Lung microvascular endothelial cell (primary cell): ENCODE results near the gene GIGYF2. TPM values are rescaled to one million over a fixed set of nuclear protein-coding genes. Genes with fewer than 3 reads are reported as not detected.
"Not testable (repeated sequence)": the region's sequence is repeated elsewhere in the genome, so short reads cannot be mapped to it uniquely, and the experiment has no call there.

Experiments used
- DNase-seq, 2 donors: peaks; one replicate each; pipeline versions ENCODE4 v3.0.0 to v3.0.0-alpha.2; 2010; ENCODE audit warnings: low read depth in 2 of 2
- total RNA-seq: library from RNA; depleted of rRNA; stranded (reverse); fragments of >200 nt; gene quantifications from 2 replicates; pipeline ENCODE4 v1.2.1, GENCODE V29; 2014

Gene GIGYF2
- total RNA-seq: 29.9 and 48.0 TPM in 2 replicates

DNA sequence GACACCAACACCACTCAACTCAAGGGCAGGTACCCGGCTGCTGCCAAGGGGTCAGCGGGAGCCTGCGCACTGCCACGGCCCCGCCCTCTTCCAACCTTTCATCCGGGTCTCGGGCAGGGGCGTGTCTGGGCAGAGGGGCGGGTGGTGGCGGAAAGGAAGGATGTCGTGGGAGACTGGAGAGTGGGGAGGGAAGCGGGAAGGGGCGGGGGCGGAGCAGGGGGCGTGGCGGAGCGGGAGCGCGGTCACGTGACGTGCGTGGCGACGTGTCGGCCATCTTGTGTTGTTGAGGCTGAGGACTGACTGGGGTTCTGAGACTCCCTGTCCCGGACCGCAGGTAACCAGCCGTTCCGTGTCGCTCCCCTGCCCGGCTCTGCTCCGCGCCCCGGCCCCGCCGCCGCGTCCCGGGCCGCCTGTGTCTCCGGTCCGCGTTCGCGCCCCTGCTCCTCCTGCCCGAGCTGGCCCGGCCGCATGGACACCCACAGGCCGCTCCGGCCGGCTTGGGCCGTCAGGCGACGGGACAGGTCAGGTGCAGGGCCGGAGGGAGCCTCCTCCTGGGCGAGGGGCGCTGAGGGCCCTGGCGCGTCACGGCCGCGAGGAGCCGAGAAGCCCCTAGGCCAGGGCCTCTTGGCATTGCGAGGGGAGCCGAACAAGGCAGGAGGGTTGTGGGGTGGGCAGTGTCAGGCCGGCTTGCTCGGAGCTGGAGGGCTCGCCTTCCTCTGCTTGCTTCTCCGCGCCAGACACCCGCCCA is at the start of gene GIGYF2:
Gene GIGYF2, plus strand, starts transcription at position 273 of the 748 bp plus-strand sequence. CDS start 37,867 bp downstream, outside the sequence.
- DNase-seq: peak; percentile 95 to 97

DNA sequence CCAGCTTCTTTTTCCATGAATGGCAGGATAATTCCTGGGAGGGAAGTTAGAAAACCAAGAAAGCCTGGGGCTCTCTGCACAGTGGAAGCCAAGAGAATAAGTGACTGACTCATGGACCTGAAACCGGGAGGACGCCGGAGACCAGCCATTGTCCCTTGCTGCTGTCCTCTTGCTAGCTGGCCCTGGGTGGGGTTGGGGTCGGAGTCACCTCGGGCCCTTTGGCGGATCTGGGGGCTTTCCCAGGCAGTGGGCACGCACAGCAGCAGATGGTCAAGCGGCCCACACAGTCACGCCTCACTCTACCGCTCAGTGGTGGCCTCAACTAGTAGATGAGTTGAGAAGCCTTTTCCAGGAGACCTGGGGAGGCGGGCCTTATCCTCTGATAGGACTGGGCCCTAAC is 48.1 kb upstream of the GIGYF2 start:
- DNase-seq: no peak

DNA sequence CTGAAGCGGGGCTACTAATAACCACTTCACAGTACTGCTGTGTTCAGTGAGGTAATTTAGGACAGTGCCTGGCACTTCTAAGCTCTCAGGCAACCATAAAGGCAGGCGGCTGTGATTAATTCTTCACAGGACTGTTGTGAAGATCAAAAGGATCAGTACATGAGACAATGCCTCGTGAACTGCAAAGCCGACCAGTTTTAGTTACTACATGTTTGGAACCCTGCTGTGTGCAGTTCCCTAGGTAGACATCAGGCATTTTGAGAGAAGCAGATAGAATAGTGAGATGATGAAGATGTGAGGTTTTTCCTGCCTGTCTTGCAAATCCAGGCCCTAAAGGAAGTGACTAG is 44.7 kb upstream of the GIGYF2 start:
- DNase-seq: no peak

DNA sequence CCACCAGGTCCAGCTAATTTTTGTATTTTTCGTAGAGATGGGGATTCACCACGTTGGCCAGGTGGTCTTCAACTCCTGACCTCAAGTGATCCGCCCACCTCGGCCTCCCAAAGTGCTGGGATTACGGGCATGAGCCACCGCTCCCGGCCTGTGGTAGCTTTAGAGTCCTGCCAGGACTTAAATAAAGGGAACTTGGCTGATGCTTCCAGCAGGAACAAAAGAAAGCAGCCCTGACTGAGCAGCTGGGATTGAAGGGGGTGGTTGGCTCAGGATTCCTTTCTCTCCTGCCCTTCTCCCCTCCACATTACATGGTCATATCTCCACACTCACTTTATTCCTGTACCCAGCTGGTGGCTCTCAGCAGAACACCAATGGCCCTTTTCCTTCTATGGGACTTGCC is 43.7 kb upstream of the GIGYF2 start:
- no peak for DNase-seq

DNA sequence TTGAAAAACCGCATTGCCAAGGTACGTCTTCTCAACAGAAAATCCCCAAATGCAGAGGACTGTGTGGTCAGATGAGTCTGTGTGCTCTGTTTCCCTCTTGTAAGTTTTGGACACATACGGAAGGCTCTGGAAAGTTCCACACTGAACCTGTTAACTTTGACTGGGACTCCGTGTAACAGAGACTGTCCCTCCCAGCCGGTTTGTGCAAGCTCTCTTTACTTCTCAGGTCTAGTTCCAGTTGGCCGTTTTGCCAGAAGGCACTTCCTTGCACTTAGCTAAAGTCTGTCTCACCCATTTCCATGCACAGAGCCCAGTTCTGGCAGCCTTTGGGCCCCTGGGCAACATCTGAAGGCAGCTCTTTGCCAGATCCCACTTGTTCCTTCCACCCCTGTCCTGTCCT is 41.7 kb upstream of the GIGYF2 start:
- no peak for DNase-seq

- DNase-seq: no peak
Measured at GRCh38 chr2:232658217-232658785, 38.8 kb upstream of the GIGYF2 start.

GRCh38 chr2:232659359-232659758 is 37.8 kb upstream of the GIGYF2 start:
- no peak for DNase-seq

DNA sequence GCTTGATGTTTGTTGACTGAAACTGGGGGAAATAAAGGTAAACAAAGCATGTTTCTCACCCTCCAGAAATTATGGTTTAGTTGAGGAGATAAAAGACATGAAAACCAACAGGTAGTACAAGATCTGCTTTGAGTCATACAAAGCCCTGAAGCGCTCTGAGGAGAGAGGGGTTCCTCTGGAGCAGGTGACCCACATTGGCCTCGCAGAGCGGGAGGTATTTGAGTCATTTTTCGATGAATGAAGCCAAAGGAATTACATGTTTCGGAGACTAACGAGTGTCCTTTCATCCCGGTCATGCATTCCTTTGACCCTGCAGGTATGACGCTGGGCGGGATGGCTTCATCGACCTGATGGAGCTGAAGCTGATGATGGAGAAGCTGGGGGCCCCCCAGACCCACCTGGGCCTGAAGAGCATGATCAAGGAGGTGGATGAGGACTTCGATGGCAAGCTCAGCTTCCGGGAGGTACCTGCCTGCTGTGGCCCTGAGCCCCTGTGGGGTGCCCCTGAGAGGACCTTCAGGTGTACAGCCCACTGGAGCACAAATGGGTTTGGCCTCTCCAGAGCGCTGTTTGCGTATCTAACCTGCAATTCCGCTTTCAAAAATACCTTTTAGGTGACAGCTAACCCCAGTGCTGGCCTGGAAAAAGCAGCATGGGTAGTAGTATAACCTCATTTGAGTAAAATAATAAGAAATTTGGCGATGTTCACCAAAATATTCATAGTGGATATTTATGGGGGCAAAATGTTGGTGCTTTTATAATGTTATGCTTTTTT is 34.5 kb upstream of the GIGYF2 start:
- no peak for DNase-seq

- no peak for DNase-seq
Measured at GRCh38 chr2:232666051-232666805, 30.9 kb upstream of the GIGYF2 start.

DNA sequence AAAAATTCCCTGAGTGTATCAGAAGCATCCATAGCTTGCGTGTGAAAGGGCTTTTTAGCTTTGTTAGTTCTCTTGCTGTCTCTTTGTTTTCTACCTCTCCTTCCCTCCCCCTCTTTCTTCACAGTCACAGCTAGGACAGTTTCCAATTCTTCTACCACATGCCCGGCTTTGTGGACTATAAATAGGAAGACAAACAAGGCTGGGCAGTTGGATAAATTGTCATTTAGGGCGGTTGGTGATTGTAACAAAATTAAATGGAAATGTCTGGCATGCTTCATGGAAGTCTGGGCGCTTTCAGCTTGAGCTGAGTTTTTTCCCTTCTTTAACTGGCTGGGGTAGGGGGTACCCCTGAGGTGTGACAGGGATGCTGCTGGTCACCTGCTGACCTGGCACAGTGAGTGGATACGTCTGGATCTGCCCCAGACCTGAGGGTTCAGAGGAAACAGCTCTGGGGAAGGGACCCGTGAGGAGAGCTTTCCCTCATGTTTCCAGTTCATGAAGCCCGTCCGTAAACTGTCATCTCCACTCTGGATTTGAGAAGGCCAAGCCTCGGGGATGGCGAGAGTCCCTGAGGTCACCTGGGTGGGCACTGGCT is 29.0 kb upstream of the GIGYF2 start:
- no peak for DNase-seq

DNA sequence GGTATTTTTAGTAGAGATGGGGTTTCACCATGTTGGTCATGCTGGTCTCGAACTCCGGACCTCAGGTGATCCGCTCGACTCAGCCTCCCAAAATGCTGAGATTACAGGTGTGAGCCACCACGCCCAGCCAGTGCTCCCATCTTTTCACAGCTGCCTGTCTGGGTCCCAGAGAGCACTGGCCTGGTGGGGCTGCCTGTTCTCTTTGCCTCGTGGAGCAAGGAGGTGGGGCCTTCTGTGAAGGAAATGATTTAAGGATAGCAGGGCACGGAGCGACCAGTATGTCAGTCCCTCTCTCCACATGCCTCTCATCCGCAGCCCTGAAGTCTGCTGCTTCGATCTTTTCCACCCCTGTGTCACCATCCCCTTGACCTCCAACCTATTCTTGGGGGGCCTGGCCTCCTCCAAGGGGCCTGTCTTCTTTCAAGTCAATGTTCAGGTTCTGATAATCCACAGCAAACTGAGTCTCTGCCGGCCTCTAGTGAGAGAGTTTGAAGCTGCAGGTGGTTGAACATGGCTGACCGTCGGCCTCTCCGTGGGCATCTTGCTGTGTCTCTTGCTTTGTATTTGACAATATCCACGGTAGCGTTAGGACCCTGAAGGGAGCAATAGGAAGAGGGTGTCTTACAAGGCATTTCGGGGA is 28.2 kb upstream of the GIGYF2 start:
- DNase-seq: peak; percentile 29 to 46

GRCh38 chr2:232672588-232672987 is 24.5 kb upstream of the GIGYF2 start:
- no peak for DNase-seq

DNA sequence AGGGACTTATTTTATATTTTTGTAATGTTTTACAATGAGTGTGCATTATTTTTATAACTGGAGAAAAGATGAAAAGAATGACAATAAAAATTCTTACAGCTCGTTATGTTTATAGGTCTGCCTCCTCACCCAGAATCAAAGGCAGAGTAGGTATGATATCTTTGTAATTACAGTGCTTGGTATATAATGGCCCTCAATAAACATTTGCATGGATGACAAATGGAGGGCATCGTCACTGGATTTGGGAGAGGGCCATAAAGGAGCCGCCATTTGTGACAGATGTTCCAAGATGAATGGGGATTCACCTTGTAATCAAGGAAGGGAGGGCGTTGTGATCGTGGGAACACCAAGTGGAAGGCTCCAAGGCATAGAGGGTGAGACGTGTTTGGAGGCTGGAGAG is 22.6 kb upstream of the GIGYF2 start:
- DNase-seq: no peak

GRCh38 chr2:232675381-232675780 is 21.8 kb upstream of the GIGYF2 start:
- DNase-seq: no peak

DNA sequence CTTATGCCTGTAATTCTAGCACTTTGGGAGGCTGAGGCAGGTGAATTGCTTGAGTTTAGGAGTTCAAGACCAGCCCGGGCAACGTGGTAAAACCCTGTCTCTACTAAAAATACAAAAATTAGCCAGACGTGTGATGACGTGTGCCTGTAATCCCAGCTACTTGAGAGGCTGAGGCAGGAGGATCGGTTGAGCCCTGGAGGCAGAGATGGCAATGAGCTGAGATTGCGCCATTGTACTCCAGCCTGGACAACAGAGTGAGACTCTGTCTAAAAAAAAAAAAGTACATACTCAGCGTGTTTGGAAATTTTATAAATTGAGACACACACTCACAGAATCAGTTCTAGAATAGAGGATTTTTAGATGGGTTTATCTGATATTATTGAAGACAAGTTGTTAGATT is 17.1 kb upstream of the GIGYF2 start:
- no peak for DNase-seq

- DNase-seq: no peak
Measured at GRCh38 chr2:232681527-232681926, 15.6 kb upstream of the GIGYF2 start.

GRCh38 chr2:232683368-232683767 is 13.8 kb upstream of the GIGYF2 start:
- DNase-seq: no peak

DNA sequence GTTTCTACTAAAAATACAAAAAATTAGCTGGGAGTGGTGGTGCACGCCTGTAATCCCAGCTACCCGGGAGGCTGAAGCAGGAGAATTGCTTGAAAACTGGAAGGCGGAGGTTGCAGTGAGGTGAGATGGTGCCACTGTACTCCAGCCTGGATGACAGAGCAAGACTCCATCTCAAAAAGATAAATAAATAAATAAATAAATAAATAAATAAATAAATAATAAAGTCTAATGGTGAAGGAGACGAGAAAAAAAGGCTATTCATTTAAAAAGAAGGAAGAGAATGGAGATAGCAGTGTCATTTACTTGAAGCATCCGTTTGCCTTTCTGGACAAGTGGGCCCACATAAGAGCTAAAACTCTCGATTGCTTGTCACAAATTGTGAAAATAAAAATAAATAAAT is 11.7 kb upstream of the GIGYF2 start:
- not testable (repeated sequence) for DNase-seq

DNA sequence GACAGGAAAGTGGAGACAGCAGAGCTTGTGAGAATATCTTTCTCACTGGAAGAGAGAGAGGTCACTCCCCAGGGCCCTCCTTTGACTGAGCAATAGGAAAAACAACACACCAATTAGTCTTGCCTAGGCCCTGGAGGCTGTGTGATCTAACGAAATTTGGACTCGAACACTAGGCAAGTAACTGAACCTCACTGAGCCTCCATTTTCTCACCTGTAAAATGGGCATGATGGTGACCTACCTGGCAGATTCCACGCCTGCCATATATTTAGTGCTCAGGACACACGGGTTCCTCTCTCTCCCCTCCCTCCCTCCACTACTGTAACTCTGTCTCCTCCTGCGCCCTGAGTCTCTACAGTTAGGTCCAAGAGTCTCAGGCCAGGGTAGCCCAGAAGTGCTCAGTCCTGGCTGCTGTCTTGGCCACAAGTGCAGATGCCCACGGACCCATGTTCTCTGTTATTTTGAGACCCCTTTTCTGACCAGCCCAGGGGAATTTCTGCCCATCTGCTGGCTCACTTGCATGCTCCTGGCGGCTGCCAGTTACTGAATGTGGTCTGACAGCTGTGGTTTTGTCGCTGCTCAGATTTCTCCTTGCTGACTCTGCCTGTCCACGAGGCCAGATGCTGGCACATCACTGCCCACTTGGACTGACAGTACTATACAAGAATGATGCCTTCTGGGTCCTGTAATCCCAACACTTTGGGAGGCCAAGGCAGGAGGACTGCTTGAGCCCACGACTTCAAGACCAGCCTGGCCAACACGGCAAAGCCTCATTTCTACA is 9.6 kb upstream of the GIGYF2 start:
- DNase-seq: no peak

- no peak for DNase-seq
Measured at GRCh38 chr2:232688201-232688600, 8.9 kb upstream of the GIGYF2 start.
